GM19324 (cell line): ENCODE results near the gene SLC22A5.
"Not testable (repeated sequence)": the region's sequence is repeated elsewhere in the genome, so short reads cannot be mapped to it uniquely, and the experiment has no call there.

Experiments used
- ATAC-seq: cut with Tn5 transposase; IDR thresholded peaks from one replicate; pipeline ENCODE4 v1.9.1; 2021; ENCODE audit warnings: mild to moderate bottlenecking, moderate library complexity; ENCODE audit not compliant: unreplicated experiment, low FRiP score

Gene SLC22A5

DNA sequence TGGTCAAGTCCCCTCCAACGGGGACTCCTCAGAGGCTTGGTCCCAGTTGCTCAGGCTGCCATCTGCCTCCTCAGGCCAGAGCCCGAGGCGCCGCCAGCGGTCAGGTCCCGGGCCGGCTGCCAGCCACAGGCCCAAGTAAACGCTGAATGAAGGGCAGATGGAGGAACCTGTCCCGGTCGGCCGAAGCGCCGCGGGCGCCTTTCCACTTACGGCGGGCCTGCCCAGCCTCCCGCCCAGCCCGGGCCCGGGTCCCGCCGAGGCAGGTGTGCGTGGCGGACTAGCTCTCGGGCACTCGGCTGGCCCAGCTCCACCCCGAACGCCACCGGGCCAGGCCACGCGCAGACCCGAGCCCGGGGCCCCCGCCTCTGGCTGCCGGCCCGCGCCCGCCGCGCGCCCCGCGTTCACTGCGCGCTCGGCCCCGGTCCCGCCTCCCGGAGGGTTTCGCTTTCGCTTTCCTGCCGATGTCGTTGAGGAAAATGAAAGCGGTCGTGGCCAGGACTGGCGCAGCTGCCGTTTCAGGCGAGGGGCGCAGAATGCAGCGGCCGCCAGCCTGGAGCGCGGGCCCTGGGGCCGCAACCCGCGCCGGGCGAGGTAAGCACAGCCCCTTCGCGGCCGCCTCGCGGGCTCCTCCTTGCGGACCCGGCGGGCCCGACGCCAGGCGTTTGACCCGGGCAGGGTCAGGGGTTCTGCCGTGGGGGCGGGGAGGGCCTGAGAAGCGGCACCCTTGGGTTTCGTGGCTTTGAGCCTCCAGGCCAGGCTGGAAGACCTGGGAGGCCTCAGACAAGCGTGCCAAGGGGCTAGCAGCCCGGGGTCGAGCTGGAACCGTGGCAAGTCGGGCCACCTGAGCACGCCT, 41.2 kb downstream of the SLC22A5 start:
- peak; percentile 73 for ATAC-seq

DNA sequence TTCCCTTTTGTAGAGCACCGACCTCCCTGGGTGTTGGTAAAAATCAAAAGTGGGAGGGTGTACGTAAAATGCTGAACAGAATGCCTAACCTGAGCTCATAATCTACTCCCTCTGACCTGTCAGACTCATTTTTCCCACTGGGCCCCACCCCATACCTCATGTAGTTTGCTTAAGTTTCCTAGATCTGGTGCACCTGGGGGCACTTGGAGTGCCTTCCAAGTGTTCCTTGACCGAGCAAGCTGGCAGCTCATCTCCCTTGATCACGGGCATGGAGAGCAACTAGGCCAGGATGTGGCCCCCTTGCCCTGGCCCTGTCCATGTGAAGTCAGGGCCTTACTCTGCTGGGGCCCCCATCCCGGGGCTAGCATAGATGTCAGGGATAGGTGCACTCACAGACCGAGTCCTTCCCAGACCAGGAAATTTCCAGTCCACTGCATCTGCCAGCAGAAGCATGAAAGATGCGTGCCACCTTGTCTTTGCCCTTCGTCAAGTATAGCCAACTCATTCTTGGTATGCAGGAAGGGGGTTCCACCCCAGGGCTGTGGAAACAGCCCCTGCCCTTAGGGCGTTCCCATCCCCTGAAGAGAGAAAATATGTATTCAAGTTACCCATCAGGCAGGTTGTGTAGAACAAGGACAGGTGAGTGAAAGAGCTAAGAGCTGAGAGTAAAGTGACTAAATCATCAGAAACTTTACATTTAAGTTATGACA, 41.9 kb downstream of the SLC22A5 start:
- peak; percentile 1 for ATAC-seq

DNA sequence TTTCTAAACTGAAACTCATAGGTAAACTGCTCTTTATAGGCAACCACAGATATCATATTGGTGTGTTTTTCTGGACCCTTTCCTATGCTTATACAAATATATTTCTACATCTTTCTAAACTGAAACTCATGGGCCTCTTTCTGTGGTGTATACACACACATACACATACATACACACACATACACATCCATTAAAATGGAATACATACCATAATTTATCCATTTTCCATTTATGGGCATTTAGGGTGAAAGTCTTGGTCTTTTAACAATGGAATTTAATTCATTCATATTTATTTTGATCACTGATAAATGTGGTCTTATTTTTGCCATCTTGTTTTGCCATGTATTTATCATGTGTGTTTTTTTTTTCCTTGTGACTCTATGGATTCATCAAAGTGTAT, 44.1 kb downstream of the SLC22A5 start:
- ATAC-seq: no peak

DNA sequence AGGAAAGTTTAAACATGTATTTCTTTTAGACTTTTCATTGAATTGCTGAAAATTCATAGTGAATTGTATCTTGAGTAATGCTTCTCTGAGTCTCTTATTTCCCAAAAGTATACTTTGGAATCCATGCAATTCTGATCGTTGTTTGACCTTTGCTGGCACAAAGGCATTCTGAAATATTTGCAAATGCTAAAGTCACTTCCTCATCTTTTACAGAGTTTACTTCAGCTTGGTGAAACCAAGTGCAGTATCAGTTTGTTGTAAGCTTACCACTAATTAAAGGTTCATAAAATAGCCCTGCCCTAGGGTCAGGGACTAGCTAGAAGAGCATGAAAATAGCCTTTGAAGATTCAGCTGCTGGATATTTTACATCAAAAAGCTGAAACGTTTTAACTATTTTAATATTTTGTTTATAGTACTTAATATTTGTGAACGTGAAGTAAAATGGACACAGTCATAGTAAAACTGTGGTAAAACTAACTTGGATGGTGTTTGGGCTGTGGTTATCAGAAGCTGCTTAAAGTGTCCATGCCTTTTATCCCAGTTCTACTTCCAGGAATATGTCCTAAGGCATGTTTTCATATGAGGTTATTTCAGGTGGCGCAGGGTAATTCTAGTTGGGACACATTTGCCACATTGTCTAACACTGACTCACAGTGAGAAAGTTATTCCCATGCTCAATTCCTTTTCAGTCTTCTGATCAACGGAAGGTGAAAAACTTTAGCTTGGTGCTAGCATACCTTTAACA, 45.3 kb downstream of the SLC22A5 start:
- ATAC-seq: no peak

DNA sequence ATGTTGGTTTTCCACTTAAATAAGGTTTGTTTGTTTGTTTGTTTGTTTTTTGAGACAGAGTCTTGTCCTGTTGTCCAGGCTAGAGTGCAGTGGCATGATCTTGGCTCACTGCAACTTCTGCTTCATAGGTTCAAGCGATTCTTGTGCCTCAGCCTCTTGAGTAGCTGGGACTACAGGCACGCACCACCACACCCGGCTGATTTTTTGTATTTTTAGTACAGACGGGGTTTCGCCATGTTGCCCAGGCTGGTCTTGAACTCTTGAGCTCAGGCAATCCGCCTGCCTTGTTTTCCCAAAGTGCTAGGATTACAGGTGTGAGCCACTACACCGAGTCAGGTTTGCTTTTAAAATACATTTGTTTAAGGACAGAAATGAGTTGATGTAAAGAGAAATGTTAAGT, 46.0 kb downstream of the SLC22A5 start:
- not testable (repeated sequence) for ATAC-seq

DNA sequence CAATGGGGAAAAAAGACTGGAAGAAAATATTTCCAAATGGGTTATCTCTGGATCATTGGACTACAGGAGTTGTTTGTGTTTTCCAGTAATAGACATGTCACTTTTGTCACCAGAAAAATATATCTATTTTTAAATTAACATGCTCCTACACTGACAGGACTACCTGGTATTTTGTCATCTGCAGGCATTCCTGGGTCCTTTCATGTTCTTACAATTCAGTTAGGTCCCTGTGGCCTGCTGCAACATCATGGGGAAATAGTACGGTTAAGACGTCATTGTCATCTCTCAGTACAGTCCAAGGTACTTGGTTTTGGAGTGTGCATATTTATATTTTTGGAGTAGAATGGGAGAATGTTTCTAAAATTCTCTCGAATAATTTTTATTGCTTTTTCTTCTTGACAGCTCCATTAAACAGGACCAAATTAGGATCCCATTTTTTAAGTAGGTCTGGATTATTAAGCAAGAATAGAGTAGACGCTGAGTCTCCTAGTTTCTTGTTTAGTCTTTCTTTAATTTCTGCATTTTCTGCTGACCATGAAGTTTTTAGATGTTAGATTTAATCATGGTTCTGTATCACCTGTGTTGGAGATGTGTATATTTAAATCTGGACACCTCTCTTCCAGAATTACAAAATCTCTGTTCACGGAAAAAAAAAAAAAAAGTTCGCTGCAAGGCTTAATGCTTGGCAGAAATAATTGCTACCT, 46.9 kb downstream of the SLC22A5 start:
- ATAC-seq: no peak

DNA sequence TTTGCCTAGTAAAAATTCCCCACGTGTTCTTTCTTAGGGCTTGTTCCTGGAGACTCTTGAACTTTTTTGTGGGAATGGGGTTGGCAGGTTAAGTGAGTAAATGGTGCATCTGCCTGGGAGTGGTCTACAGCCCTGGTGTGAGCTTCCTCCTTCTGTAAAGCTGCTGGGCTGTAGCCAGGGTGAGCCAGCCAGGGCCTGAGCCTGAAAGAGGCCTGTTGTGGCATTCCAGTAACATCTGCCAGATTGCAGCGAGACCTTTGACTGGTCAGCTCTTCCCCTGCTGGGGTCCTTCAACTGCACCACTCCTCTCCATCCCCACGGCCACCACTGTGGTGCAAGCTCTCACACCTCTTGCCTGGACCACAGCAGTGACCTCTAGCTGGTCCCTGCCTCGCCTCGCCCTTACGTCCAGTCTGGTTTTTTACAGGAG, 47.5 kb downstream of the SLC22A5 start:
- ATAC-seq: no peak

DNA sequence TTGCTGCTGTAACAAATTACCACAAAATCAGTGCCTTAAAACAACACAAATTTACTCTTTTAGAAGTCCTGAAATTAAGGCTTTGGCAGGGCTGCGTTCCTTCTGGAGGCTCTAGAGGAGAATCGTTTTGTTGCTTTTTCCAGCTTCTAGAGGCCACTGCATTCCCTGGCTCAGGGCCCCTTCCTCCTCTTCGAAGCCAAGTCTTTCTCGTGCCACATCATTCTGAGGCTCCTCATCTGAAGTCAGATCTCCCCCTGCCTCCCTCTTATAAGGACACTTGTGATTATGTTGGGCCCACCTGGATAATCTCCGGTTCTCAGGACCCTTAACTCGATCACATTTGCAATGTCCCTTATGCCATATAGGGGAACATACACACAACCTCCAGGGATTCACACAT, 48.0 kb downstream of the SLC22A5 start:
- no peak for ATAC-seq

DNA sequence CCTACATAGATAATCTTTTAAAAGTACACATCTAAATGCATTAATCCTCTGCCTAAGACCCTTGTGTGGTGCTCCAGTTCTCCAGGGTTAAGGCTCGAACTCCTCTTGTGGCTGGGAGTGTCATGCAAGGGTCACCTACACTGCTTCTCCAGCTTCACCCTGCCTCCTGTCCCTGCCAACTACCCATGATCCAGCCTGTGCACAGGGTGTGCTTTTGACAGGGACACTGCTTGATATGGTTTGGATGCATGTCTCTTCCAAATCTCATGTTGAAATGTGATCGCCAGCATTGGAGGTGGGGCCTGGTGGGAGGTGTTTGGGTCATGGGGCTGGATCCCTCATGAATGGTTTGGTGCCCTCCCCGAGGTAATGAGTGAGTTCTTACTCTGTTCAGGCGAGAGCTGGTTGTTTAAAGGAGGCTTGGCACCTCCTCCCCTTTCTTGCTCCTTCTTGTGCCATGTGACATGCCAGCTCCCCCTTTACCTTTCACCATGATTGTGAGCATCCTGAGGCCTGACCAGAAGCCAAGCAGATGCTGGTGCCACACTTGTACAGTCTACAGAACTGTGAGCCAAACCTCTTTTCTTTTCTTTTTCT, 48.5 kb downstream of the SLC22A5 start:
- ATAC-seq: no peak

DNA sequence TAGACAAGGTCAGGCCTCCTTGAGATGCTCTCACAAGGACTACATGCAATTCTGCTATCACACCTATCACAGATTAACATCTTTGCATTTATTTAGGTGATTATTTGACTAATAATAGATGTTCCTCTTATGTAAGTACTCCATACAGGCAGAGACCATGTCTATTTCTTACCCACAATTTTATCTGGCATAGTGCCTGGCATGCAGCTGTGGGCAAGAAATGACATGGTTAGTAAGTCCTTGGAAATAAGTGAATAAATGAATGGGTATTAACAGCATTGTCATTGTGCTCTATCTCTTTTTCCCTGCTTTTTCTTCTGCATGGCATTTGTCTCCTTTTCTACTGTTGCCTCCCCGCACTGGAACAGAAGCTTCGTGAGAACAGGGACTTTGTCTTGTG, 49.4 kb downstream of the SLC22A5 start:
- ATAC-seq: no peak

DNA sequence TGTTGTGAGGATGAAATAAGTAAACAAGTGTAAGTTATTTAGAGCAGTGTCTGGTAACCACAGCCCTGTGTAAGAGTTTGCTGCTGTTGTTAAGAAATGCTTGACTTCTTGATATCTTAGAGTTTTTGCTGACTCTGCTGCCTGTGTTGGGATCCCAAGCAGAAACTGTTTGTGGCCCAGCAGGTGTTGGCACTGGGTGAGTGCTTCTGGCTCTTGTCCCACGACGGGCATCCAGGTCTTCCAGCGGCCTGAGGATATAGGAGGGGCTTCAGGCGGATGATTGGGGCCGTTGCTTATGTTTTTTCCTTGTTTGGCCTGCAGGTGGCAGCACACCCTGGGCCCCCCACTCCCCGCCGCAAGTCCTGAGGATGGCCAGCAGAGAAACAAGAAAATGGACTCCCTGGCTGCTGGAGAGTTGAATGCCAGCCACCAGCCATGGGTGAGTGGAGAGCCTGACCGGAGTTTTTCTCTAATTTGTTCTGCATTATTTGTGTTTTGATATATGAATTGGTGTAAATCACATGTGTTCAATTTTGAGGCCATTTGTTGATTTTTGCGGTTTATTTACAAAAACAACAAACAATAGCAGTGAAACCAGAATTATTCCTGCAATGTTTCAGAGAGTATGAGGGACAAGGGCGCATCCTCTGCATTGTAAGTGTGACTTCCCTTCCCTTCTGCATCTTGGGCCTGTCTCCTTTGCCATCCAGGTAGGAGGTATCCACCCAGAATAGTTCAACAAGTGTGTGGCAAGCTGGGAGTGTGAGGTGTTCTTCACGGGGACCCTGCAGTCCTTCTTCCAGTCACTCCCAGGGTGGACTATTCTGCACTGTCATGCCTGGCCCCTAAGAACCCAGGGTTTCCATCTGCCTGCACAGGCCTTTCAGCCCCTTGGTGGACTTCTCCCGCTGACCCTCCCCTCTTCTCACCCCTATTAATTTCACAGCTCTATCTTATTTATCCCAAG, 50.3 kb downstream of the SLC22A5 start:
- no peak for ATAC-seq

DNA sequence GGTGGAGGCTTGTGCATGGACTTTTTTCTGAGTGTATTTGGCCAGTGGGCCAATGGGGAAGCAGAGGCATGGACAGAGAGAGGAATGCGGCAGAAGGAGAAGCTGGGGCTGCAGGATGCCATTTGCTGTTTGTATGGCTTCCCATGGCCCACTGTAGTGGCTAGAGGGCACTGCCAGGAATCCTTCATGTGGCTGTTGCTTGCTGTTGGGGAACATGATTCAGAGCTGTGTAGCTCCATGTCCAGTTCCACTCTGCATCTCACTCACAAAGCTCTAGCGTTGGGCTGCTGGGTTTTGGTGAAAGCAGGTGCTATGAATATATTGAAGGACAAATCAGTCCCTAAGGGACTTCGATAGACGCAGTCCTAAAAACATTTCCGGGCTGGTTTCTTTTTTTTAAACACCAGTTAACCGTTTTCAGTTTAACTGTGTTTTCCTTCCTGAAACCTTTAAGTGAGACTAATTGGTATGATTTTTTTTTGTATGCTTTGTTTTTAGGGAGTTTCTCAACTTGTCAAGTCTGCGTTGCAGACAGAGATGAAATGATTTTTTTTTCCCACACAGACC, 51.3 kb downstream of the SLC22A5 start:
- peak; percentile 52 for ATAC-seq

DNA sequence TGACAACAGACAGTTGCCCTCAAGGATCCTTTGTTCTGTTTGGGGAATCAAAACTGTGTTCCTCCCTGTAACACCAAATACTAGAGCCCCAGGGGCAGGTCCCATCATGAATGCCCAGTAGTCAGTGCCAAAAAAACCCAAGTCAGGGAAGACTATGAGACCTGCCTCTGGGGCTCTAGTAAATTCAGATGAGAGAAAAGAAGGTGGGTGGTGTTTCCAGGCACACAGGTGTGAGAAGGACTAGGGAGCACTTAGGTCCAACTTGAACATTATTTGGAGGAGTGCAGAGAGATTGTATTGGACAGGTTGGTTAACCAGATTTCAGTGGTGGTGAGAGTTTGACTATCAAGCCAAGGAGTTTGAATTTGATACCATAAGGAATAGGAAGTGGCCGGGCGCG, 52.0 kb downstream of the SLC22A5 start:
- no peak for ATAC-seq

DNA sequence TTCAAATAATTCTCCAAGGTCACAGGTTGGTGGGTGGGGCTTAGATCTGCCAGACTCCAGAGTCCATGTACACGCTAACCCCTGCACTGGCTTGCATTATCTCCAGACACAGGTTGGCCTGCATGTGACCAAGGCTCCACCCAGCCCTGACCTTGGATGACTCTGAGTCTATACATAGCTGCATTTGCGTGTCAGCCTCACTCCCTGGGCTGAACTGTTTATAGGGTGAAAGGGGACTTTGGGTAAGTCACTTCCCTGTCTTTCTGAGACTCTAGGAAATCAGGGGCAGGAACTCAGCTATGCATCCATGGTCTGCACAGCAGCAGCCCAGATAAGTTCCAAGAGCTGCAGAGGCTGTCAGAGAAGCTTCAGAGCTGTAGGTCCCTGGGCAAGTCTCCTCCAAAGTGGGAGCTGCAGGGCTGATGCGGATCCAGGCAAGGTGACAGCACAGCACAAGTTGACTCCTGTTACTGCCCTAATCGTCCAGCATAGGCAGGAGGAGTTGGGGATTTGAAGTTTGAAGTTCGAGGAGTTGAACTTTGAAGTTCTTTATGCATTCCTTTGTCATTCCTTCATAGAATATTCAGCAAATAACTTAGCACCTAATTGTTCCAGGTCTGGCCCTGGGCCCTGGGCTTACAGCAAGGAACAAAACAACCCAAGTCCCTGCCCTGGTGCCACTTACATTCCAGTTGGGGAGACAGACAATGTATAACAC, 53.4 kb downstream of the SLC22A5 start:
- no peak for ATAC-seq

DNA sequence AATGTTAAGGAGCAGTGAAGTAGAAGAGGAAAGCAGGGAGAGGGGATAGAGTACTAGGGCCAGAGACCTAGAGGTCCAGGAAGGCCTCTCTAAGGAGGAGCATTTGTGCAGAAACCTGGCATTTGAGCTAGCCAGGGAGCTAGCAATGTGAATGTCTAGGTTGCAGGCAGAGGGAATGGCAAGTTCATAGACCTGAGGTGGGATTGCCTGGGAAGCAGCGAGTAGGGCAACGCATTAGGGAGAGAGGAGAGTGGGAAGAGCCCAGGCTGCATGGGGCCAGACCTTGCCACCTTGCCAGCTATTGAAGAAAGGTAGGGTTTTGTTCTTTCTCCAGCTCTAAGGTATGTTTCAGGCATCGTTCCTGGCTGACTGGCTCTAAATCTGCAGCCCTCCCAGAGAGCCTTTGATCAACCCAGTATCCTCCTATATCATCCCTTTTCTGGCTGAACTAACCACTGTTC, 54.0 kb downstream of the SLC22A5 start:
- ATAC-seq: no peak

DNA sequence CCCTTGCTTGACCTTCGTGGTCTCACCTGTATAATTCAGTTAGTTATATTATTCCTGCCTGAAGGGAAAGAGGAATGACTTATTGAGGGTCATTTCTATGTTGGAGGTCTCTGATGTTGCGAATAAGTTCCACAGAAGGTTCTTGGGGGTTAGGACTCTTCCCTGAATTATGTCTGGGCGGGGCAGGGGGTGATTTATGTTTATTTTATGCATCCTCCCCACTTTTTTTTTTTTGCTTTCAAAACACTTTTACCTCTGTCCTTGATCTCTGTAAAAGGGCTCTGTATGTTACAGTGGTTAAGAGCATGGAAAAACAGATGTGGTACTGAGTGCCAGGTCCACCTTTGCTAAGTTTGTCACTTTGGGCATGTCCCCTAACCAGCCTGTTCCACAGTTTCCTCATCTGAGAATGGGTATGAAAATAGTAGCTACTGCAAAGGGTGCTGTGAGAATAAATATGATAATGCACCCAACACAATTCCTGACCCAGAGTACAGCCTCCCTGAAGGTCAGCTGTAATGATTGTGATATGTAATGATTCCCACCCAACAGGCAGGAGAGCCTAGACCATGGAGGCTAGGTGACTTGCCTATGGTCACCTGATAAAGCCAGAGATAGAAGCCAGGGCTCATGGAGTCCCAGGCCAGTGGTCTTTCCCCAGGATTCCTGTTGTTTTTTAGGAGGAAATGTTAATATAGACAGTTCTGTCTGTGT, 54.8 kb downstream of the SLC22A5 start:
- no peak for ATAC-seq
